ENCODE measurements around the gene LYAR. TPM values are rescaled to one million over a fixed set of nuclear protein-coding genes. Genes with fewer than 3 reads are reported as not detected.
"Not testable (repeated sequence)": the region's sequence is repeated elsewhere in the genome, so short reads cannot be mapped to it uniquely, and the experiment has no call there.

Gene LYAR
- total RNA-seq, 1 donor from 2014 or later, result 7.5 TPM

GRCh38 chr4:4259484-4260100 is 30.4 kb downstream of the LYAR start:
- DNase-seq, result no peak

GRCh38 chr4:4257705-4258104 is 32.2 kb downstream of the LYAR start:
- DNase-seq, result not testable (repeated sequence)

- no peak for DNase-seq
Measured at GRCh38 chr4:4256799-4257198, 33.2 kb downstream of the LYAR start.

- no peak for DNase-seq
Measured at GRCh38 chr4:4254666-4255065, 35.3 kb downstream of the LYAR start.

- DNase-seq, result no peak
Measured at GRCh38 chr4:4254199-4254598, 35.8 kb downstream of the LYAR start.

GRCh38 chr4:4249866-4250265 is 40.1 kb downstream of the LYAR start:
- no peak for DNase-seq

- DNase-seq, result not testable (repeated sequence)
Measured at GRCh38 chr4:4249342-4249741, 40.6 kb downstream of the LYAR start.

GRCh38 chr4:4248885-4249203 is 41.1 kb downstream of the LYAR start:
- DNase-seq, result no peak

- DNase-seq, result peak; percentile 98
Measured at GRCh38 chr4:4248029-4248884, 41.7 kb downstream of the LYAR start, which contains the start of gene TMEM128. TMEM128 (minus strand) TSS chr4:4248223; CDS start chr4:4248202, 21 bp downstream.

GRCh38 chr4:4247696-4248028 is 42.3 kb downstream of the LYAR start:
- DNase-seq, result no peak

- no peak for DNase-seq
Measured at GRCh38 chr4:4245172-4245571, 44.8 kb downstream of the LYAR start.

GRCh38 chr4:4239551-4239950 is 50.4 kb downstream of the LYAR start:
- DNase-seq, result not testable (repeated sequence)

- DNase-seq, result no peak
Measured at GRCh38 chr4:4233610-4234009, 56.3 kb downstream of the LYAR start.

GRCh38 chr4:4228356-4228668 is 61.6 kb downstream of the LYAR start:
- no peak for DNase-seq

- DNase-seq, result no peak
Measured at GRCh38 chr4:4227510-4228355, 62.2 kb downstream of the LYAR start.

- no peak for DNase-seq
Measured at GRCh38 chr4:4226606-4227438, 63.1 kb downstream of the LYAR start, which contains the start of gene OTOP1. OTOP1 (minus strand) TSS chr4:4226929; CDS start chr4:4226864, 65 bp downstream.

GRCh38 chr4:4225915-4226605 is 63.9 kb downstream of the LYAR start:
- DNase-seq, result no peak

Data from tongue (tissue), 2 donors.